K562 (cell line): ENCODE data around the gene ZBTB43. TPM values are rescaled to one million over a fixed set of nuclear protein-coding genes. Genes with fewer than 3 reads are reported as not detected.

Experiments
- CAMTA2 ChIP-seq: fragments of 250-450 bp; sonication (Bioruptor Pico); conservative IDR thresholded peaks from 2 replicates; pipeline ENCODE4 v1.5.1; 2022
- CBX2 ChIP-seq: fragments of 200-600 bp; sonication (generic); IDR thresholded peaks from one replicate; pipeline ENCODE4 v1.6.1; 2012; ENCODE audit warnings: mild to moderate bottlenecking, low read length, inconsistent platforms; ENCODE audit not compliant: insufficient read depth, poor library complexity, severe bottlenecking
- CHD2 ChIP-seq: IDR thresholded peaks from 2 replicates; pipeline ENCODE4 v1.6.1; 2011; ENCODE audit warnings: low read depth, low read length
- CTCF ChIP-seq, 3 experiments: IDR thresholded peaks in 2 of 3; conservative IDR thresholded peaks in 1 of 3; 2 replicates each; pipeline ENCODE4 v1.5.1; 2011 to 2012; ENCODE audit warnings: low read length in 3 of 3, mild to moderate bottlenecking in 3 of 3, control low read depth in 2 of 3, improper control_type of control experiment in 1 of 3, inconsistent platforms in 1 of 3, low read depth in 1 of 3, mixed read lengths in 1 of 3, moderate library complexity in 1 of 3; ENCODE audit not compliant: insufficient read depth in 2 of 3
- FOXP1 ChIP-seq: sonication (generic); formaldehyde crosslinking; IDR thresholded peaks from 2 replicates; pipeline ENCODE4 v1.8.0; 2022; ENCODE audit warnings: mild to moderate bottlenecking, missing genetic modification reagents
- KDM4B ChIP-seq, 2 experiments: fragments of 450-650 bp in 1 of 2; sonication (generic) in 1 of 2; IDR thresholded peaks; 2 replicates each; pipeline ENCODE4 v1.6.1; 2016 to 2017; ENCODE audit warnings: borderline replicate concordance in 2 of 2, antibody characterized with exemption in 1 of 2, low read depth in 1 of 2, mild to moderate bottlenecking in 1 of 2
- NFATC3 ChIP-seq: fragments of 450-650 bp; IDR thresholded peaks from 2 replicates; pipeline ENCODE4 v1.6.1; 2017; ENCODE audit warnings: mild to moderate bottlenecking
- POLR2H ChIP-seq: IDR thresholded peaks from 2 replicates; pipeline ENCODE4 v1.6.1; 2016; ENCODE audit warnings: missing genetic modification characterization, low read depth, mild to moderate bottlenecking, control low read depth, missing compliant biosample characterization, moderate library complexity
- RB1 ChIP-seq: fragments of 450-650 bp; IDR thresholded peaks from 2 replicates; pipeline ENCODE4 v1.6.1; 2017; ENCODE audit warnings: low read depth, mild to moderate bottlenecking
- SNAPC5 ChIP-seq: fragments of 250-450 bp; sonication (Bioruptor Pico); IDR thresholded peaks from 2 replicates; pipeline ENCODE4 v1.8.0; 2021; ENCODE audit warnings: moderate library complexity, mild to moderate bottlenecking, inconsistent platforms
- SPI1 ChIP-seq: IDR thresholded peaks from 2 replicates; pipeline ENCODE4 v1.6.1; 2011; ENCODE audit warnings: low read depth, low read length, control low read depth, borderline replicate concordance
- TCF15 ChIP-seq: fragments of 250-450 bp; sonication (Bioruptor Pico); IDR thresholded peaks from 2 replicates; pipeline ENCODE4 v1.8.0; 2022; ENCODE audit warnings: moderate library complexity, mild to moderate bottlenecking, inconsistent platforms
- TCF7 ChIP-seq: sonication (generic); IDR thresholded peaks from 2 replicates; pipeline ENCODE4 v1.6.1; 2016; ENCODE audit warnings: antibody characterized with exemption, borderline replicate concordance
- YY1 ChIP-seq, 3 experiments: IDR thresholded peaks; 2 replicates each; pipeline ENCODE4 v1.6.1; 2011; ENCODE audit warnings: low read length in 2 of 3, mild to moderate bottlenecking in 2 of 3, moderate library complexity in 2 of 3, borderline replicate concordance in 1 of 3, control low read depth in 1 of 3, low read depth in 1 of 3; ENCODE audit not compliant: insufficient read depth in 3 of 3, insufficient replicate concordance in 2 of 3, control insufficient read depth in 1 of 3, insufficient read length in 1 of 3; ENCODE audit errors: extremely low read depth in 1 of 3
- ZBTB12 ChIP-seq: fragments of 250-450 bp; sonication (Bioruptor Pico); IDR thresholded peaks from 2 replicates; pipeline ENCODE4 v1.4.0; 2020
- ZFP36 ChIP-seq: fragments of 150-350 bp; IDR thresholded peaks from 2 replicates; pipeline ENCODE4 v1.6.1; 2018; ENCODE audit warnings: low read length, low read depth; ENCODE audit not compliant: partially characterized antibody
- ZFX ChIP-seq: sonication (generic); formaldehyde crosslinking; IDR thresholded peaks from 2 replicates; pipeline ENCODE4 v1.8.0; 2022; ENCODE audit warnings: mild to moderate bottlenecking, missing genetic modification reagents, moderate library complexity
- ZKSCAN8 ChIP-seq: fragments of 200-800 bp; sonication (Bioruptor generic); IDR thresholded peaks from 2 replicates; pipeline ENCODE4 v1.6.1; 2016; ENCODE audit warnings: missing genetic modification characterization, missing compliant biosample characterization
- ZNF133 ChIP-seq: fragments of 250-450 bp; sonication (Bioruptor Pico); IDR thresholded peaks from 2 replicates; pipeline ENCODE4 v1.4.0; 2020; ENCODE audit warnings: mild to moderate bottlenecking
- ZNF23 ChIP-seq: fragments of 250-450 bp; sonication (Bioruptor Pico); IDR thresholded peaks from 2 replicates; pipeline ENCODE4 v1.4.0; 2020; ENCODE audit warnings: mild to moderate bottlenecking
- ZNF253 ChIP-seq: fragments of 250-450 bp; sonication (Bioruptor Pico); conservative IDR thresholded peaks from 2 replicates; pipeline ENCODE4 v1.6.1; 2021; ENCODE audit warnings: mild to moderate bottlenecking
- ZNF3 ChIP-seq: fragments of 250-450 bp; sonication (Bioruptor Pico); IDR thresholded peaks from 2 replicates; pipeline ENCODE4 v1.5.0; 2021; ENCODE audit warnings: mild to moderate bottlenecking, moderate library complexity
- ZNF354B ChIP-seq: fragments of 250-450 bp; sonication (Bioruptor Pico); IDR thresholded peaks from 2 replicates; pipeline ENCODE4 v1.4.0; 2020
- ZNF41 ChIP-seq: fragments of 250-450 bp; sonication (Bioruptor Pico); conservative IDR thresholded peaks from 2 replicates; pipeline ENCODE4 v1.4.0; 2020; ENCODE audit warnings: mild to moderate bottlenecking
- ZNF696 ChIP-seq: fragments of 250-450 bp; sonication (Bioruptor Pico); conservative IDR thresholded peaks from 2 replicates; pipeline ENCODE4 v1.4.0; 2020; ENCODE audit warnings: mild to moderate bottlenecking, moderate library complexity
- ZNF717 ChIP-seq: fragments of 250-450 bp; sonication (Bioruptor Pico); IDR thresholded peaks from 2 replicates; pipeline ENCODE4 v1.5.0; 2021
- ZNF76 ChIP-seq: fragments of 250-450 bp; sonication (Bioruptor Pico); IDR thresholded peaks from 2 replicates; pipeline ENCODE4 v1.4.0; 2020; ENCODE audit warnings: mild to moderate bottlenecking, moderate library complexity, borderline replicate concordance
- polyA plus RNA-seq, 8 experiments: library from polyadenylated mRNA; depleted of rRNA in 4 of 8; stranded (reverse) in 5 of 8; unstranded in 3 of 8; fragments of >200 nt; fragmentation: Nextera tagmentation in 2 of 8; fragmentation: Illumina TruSeq in 1 of 8; extraction: Ambion mirVana in 2 of 8; extraction: Trizol in 1 of 8; gene quantifications; 2 replicates each; pipeline versions ENCODE4 v1.2.1 to v1.2.3, GENCODE V29; 2011 to 2014; ENCODE audit warnings: inconsistent platforms in 1 of 8, missing spikeins in 1 of 8
- total RNA-seq, 7 experiments: library from RNA; depleted of rRNA in 6 of 7; stranded (reverse); fragments of >200 nt in 6 of 7; fragmentation: Illumina TruSeq in 2 of 7; extraction: Trizol in 2 of 7; gene quantifications; 2 replicates each; pipeline versions ENCODE4 v1.2.1 to v1.2.3, GENCODE V29; 2011 to 2021; ENCODE audit warnings: low replicate concordance in 1 of 7

Gene ZBTB43
- total and polyA plus RNA-seq, 9 of the 15 experiments (the other 6 are each of a cell fraction or from before 2014, with no cell fraction given): 3.9 to 17.2 (median 9.1) TPM

- no peak for TF ChIP-seq SPI1
- no peak for TF ChIP-seq NFATC3
- TF ChIP-seq ZNF23 (CRISPR knock-in tag): no peak
- TF ChIP-seq ZNF253 (CRISPR knock-in tag): no peak
- no peak for TF ChIP-seq KDM4B (IDR thresholded peaks at IDR 0.05; ENCODE audit: borderline replicate concordance in 2 of 2, low read depth in 1 of 2)
- TF ChIP-seq ZKSCAN8 (CRISPR knock-in tag): peak; percentile 94
- no peak for TF ChIP-seq ZNF76
- TF ChIP-seq CBX2: no peak
- TF ChIP-seq POLR2H: no peak
- TF ChIP-seq ZNF133: no peak
- TF ChIP-seq CAMTA2 (CRISPR knock-in tag): no peak
- no peak for TF ChIP-seq ZBTB12 (CRISPR knock-in tag)
- TF ChIP-seq SNAPC5 (CRISPR knock-in tag): no peak
- no peak for TF ChIP-seq ZFP36
- no peak for TF ChIP-seq ZNF354B (CRISPR knock-in tag)
- no peak for TF ChIP-seq ZNF41 (CRISPR knock-in tag)
- TF ChIP-seq TCF7: no peak
- peak; percentile 53 for TF ChIP-seq ZFX
- no peak for TF ChIP-seq ZNF3 (CRISPR knock-in tag)
- no peak for TF ChIP-seq CHD2
- TF ChIP-seq RB1: peak; percentile 42; the same call in 1 of the 2 replicates
- no peak for TF ChIP-seq ZNF696 (CRISPR knock-in tag)
- TF ChIP-seq ZNF717: no peak
- no peak for TF ChIP-seq CTCF (IDR thresholded peaks at IDR 0.05 in 2 of 3, conservative IDR thresholded peaks at IDR 0.05 in 1 of 3; ENCODE audit: insufficient read depth in 2 of 3, low read depth in 1 of 3, low read length in 3 of 3)
- TF ChIP-seq TCF15 (CRISPR knock-in tag): no peak
- 0 out of 2 replicates have a peak, but pooled peaks have one; percentile 11 for TF ChIP-seq FOXP1 (CRISPR knock-in tag)
- peak in 1 of 3 experiments; percentile 28 for TF ChIP-seq YY1 (IDR thresholded peaks at IDR 0.05; ENCODE audit: borderline replicate concordance in 1 of 3, control insufficient read depth in 1 of 3, extremely low read depth in 1 of 3, insufficient read depth in 3 of 3, insufficient read length in 1 of 3, insufficient replicate concordance in 2 of 3, low read depth in 1 of 3, low read length in 2 of 3)
These were observed 56.1 kb downstream of the ZBTB43 start (continued) for GRCh38 chr9:126860757-126861466.
